ENCODE data around the gene MMP14. TPM values are rescaled to one million over a fixed set of nuclear protein-coding genes. Genes with fewer than 3 reads are reported as not detected.

MMP14 gene
- total RNA-seq, 3 donors from 2014 or later: 84.4 to 361 (median 136) TPM

GRCh38 chr14:22829661-22830442, 6.5 kb upstream of the MMP14 start, which contains the start of gene MRPL52:
Gene MRPL52, plus strand, starts transcription at chr14:22829887. Its CDS starts 26 bp downstream, at chr14:22829913.
- peak within 1 kb of the TSS; percentile 82 to 83 for H3K27ac ChIP-seq
- peaks cover 0 to 6% of the 10 kb centered on the region in 2 donors for H3K4me1 ChIP-seq
- no peaks in the 10 kb centered on the region for H3K36me3 ChIP-seq
- no peaks in the 10 kb centered on the region for H3K9me3 ChIP-seq
- DNase-seq (ENCODE audit: low spot score in 2 of 2): peak; percentile 87
- H3K4me3 ChIP-seq: peak within 1 kb of the TSS; percentile 68 to 89 (median 87)
- intact Hi-C loops (cut with DNase I; ENCODE audit: low total_unique reads): no loop called here
- no peaks in the 10 kb centered on the region for H3K27me3 ChIP-seq
- peak; percentile 38 to 51 (median 44) for TF ChIP-seq POLR2AphosphoS5 (IDR thresholded peaks at IDR 0.05)
- no peak for TF ChIP-seq POLR2A (IDR thresholded peaks at IDR 0.05)

GRCh38 chr14:22830443-22831010, 5.9 kb upstream of the MMP14 start:
- Histone ChIP-seq H3K4me3 (peak overlapping the region; percentile 68 to 89 (median 87)), H3K9me3 (no peaks in the 10 kb centered on the region), H3K27ac (no peak overlapping the region), H3K36me3 (no peaks in the 10 kb centered on the region), H3K27me3 (no peaks in the 10 kb centered on the region), H3K4me1 (peaks cover 0 to 6% of the 10 kb centered on the region in 2 donors)
- no peak for TF ChIP-seq POLR2A (IDR thresholded peaks at IDR 0.05)
- TF ChIP-seq CTCF (IDR thresholded peaks at IDR 0.05): no peak
- no peak for TF ChIP-seq POLR2AphosphoS5 (IDR thresholded peaks at IDR 0.05)
- DNase-seq (ENCODE audit: low spot score in 2 of 2): no peak
- intact Hi-C loops (cut with DNase I; ENCODE audit: low total_unique reads): no loop called here

- Histone ChIP-seq H3K4me3 (no peak overlapping the region), H3K27ac (peak overlapping the region; percentile 97 to 99), H3K4me1 (peaks cover 0 to 14% of the 10 kb centered on the region in 2 donors), H3K36me3 (no peaks in the 10 kb centered on the region), H3K9me3 (no peaks in the 10 kb centered on the region), H3K27me3 (no peaks in the 10 kb centered on the region)
- no peak for TF ChIP-seq POLR2AphosphoS5 (IDR thresholded peaks at IDR 0.05)
- no peak for TF ChIP-seq CTCF (IDR thresholded peaks at IDR 0.05)
- TF ChIP-seq POLR2A (IDR thresholded peaks at IDR 0.05): no peak
- DNase-seq (ENCODE audit: low spot score in 2 of 2): no peak
- intact Hi-C loops (cut with DNase I; ENCODE audit: low total_unique reads): no loop called here
Observed at GRCh38 chr14:22835505-22835904, 880 bp upstream of the MMP14 start.

GRCh38 chr14:22837114-22837749, 847 bp downstream of the MMP14 start:
- H3K27ac ChIP-seq: peak overlapping the region; percentile 97 to 99
- peak overlapping the region; percentile 98 to 99 (median 99) for H3K4me3 ChIP-seq
- intact Hi-C loops (cut with DNase I; ENCODE audit: low total_unique reads): no loop called here
- H3K9me3 ChIP-seq: no peaks in the 10 kb centered on the region
- TF ChIP-seq POLR2A (IDR thresholded peaks at IDR 0.05) (peak; percentile 11), POLR2AphosphoS5 (IDR thresholded peaks at IDR 0.05) (peak in 1 of 3 donors; percentile 29), CTCF (IDR thresholded peaks at IDR 0.05) (no peak)
- no peaks in the 10 kb centered on the region for H3K36me3 ChIP-seq
- no peaks in the 10 kb centered on the region for H3K27me3 ChIP-seq
- H3K4me1 ChIP-seq: peaks cover 0 to 12% of the 10 kb centered on the region in 2 donors
- DNase-seq (ENCODE audit: low spot score in 2 of 2): no peak

GRCh38 chr14:22837750-22838538, 1.6 kb downstream of the MMP14 start:
- Histone ChIP-seq H3K36me3 (no peaks in the 10 kb centered on the region), H3K4me3 (peak overlapping the region; percentile 98 to 99 (median 99)), H3K9me3 (no peaks in the 10 kb centered on the region), H3K4me1 (peaks cover 0 to 12% of the 10 kb centered on the region in 2 donors), H3K27me3 (no peaks in the 10 kb centered on the region), H3K27ac (peak overlapping the region; percentile 97 to 99)
- intact Hi-C loops (cut with DNase I; ENCODE audit: low total_unique reads): no loop called here
- DNase-seq (ENCODE audit: low spot score in 2 of 2): no peak
- TF ChIP-seq POLR2A (IDR thresholded peaks at IDR 0.05) (peak; percentile 22), POLR2AphosphoS5 (IDR thresholded peaks at IDR 0.05) (peak in 2 of 3 donors; percentile 62 to 73), CTCF (IDR thresholded peaks at IDR 0.05) (peak in 1 of 3 donors; percentile 7)
